Measurements from ENCODE around the gene BSND. TPM values are rescaled to one million over a fixed set of nuclear protein-coding genes. Genes with fewer than 3 reads are reported as not detected.

Gene BSND
- polyA plus RNA-seq, 1 donor from 2014 or later: not detected

DNA sequence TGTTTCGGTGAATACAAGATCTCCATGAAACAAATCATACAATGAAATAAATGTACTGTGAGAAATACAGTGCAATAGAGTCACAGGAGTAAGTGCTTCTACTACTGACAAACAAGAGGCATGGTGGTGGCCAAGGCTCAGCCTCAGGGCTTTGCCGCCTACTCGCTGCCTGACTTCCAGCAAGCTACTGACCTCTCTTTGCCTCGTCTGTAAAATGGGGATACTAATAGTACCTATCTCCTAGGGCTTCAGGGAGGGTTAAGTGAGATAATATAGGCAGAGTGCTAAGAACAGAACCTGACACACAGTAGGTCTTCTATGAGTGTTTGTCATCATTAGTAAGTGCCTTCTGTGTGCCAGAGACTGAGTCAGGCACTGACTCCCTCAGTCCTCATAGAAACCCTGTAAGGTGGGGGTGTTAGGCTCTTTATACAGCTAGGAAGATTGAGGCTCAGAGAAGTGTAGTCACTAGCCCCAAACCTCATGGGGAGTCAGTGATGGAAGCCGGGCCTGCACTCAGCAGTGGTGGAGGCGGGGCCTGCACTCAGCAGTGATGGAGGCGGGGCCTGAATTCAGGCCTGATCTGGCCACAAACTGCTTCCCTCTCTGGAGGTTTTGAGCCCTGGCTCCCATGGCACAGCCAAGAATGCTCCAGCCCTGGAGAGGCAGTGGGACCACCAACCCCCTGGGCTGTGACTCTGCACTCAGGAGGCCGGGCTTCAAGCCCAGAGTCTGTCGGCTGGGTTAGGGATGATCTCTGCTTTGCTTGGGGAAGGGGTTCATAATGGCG is 6.8 kb downstream of the BSND start:
- H3K9ac ChIP-seq (ENCODE audit: low read length): no peak overlapping the region
- H3K4me2 ChIP-seq (ENCODE audit: low read length): no peak overlapping the region
- no peak for TF ChIP-seq MXI1 (conservative IDR thresholded peaks at IDR 0.05; ENCODE audit: poor library complexity, severe bottlenecking)
- no peak for TF ChIP-seq EP300 (conservative IDR thresholded peaks at IDR 0.05; ENCODE audit: poor library complexity, severe bottlenecking)
- TF ChIP-seq, protein P1, sequence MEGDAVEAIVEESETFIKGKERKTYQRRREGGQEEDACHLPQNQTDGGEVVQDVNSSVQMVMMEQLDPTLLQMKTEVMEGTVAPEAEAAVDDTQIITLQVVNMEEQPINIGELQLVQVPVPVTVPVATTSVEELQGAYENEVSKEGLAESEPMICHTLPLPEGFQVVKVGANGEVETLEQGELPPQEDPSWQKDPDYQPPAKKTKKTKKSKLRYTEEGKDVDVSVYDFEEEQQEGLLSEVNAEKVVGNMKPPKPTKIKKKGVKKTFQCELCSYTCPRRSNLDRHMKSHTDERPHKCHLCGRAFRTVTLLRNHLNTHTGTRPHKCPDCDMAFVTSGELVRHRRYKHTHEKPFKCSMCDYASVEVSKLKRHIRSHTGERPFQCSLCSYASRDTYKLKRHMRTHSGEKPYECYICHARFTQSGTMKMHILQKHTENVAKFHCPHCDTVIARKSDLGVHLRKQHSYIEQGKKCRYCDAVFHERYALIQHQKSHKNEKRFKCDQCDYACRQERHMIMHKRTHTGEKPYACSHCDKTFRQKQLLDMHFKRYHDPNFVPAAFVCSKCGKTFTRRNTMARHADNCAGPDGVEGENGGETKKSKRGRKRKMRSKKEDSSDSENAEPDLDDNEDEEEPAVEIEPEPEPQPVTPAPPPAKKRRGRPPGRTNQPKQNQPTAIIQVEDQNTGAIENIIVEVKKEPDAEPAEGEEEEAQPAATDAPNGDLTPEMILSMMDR (IDR thresholded peaks at IDR 0.05; ENCODE audit: poor library complexity, severe bottlenecking): no peak
- TF ChIP-seq, protein P2, sequence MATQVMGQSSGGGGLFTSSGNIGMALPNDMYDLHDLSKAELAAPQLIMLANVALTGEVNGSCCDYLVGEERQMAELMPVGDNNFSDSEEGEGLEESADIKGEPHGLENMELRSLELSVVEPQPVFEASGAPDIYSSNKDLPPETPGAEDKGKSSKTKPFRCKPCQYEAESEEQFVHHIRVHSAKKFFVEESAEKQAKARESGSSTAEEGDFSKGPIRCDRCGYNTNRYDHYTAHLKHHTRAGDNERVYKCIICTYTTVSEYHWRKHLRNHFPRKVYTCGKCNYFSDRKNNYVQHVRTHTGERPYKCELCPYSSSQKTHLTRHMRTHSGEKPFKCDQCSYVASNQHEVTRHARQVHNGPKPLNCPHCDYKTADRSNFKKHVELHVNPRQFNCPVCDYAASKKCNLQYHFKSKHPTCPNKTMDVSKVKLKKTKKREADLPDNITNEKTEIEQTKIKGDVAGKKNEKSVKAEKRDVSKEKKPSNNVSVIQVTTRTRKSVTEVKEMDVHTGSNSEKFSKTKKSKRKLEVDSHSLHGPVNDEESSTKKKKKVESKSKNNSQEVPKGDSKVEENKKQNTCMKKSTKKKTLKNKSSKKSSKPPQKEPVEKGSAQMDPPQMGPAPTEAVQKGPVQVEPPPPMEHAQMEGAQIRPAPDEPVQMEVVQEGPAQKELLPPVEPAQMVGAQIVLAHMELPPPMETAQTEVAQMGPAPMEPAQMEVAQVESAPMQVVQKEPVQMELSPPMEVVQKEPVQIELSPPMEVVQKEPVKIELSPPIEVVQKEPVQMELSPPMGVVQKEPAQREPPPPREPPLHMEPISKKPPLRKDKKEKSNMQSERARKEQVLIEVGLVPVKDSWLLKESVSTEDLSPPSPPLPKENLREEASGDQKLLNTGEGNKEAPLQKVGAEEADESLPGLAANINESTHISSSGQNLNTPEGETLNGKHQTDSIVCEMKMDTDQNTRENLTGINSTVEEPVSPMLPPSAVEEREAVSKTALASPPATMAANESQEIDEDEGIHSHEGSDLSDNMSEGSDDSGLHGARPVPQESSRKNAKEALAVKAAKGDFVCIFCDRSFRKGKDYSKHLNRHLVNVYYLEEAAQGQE (IDR thresholded peaks at IDR 0.05; ENCODE audit: borderline replicate concordance): no peak
- no peak for TF ChIP-seq RAD21 (conservative IDR thresholded peaks at IDR 0.05)
- no peak for TF ChIP-seq SMC3 (conservative IDR thresholded peaks at IDR 0.05; ENCODE audit: poor library complexity)
- no peak for TF ChIP-seq POLR2AphosphoS5 (IDR thresholded peaks at IDR 0.05)
- no peaks in the 10 kb centered on the region for H3K9me2 ChIP-seq (ENCODE audit: insufficient read depth, low read length)
- H2AFZ ChIP-seq (ENCODE audit: low read depth, low read length): no peak overlapping the region
- no peaks in the 10 kb centered on the region for H3K36me3 ChIP-seq (ENCODE audit: insufficient read depth, low read length)
- H3K27ac ChIP-seq (ENCODE audit: low read length): no peak overlapping the region
- H3K27me3 ChIP-seq (ENCODE audit: insufficient read depth, low read depth, low read length): no peaks in the 10 kb centered on the region
- no peaks in the 10 kb centered on the region for H3F3A ChIP-seq (ENCODE audit: insufficient read depth, low read length, poor library complexity, severe bottlenecking)
- no peaks in the 10 kb centered on the region for H3K9me3 ChIP-seq (ENCODE audit: low read length)
- no peaks in the 10 kb centered on the region for H4K20me1 ChIP-seq (ENCODE audit: insufficient read depth)
- H3K79me2 ChIP-seq (replicated peaks; ENCODE audit: insufficient read depth, low read length): no peaks in the 10 kb centered on the region
- H3K4me3 ChIP-seq (ENCODE audit: low read length): no peak overlapping the region

DNA sequence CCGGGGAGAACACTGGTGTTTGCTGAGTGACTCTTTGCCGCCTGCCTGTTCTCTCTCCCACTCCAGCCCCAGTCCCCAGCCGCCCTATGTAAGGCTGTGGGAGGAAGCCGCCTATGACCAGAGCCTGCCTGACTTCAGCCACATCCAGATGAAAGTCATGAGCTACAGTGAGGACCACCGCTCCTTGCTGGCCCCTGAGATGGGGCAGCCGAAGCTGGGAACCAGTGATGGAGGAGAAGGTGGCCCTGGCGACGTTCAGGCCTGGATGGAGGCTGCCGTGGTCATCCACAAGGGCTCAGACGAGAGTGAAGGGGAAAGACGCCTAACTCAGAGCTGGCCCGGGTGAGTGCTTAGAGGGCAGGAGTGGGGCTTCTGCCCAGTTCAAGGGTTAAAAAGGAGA is 8.2 kb downstream of the BSND start:
- Histone ChIP-seq H3K79me2 (replicated peaks; ENCODE audit: insufficient read depth, low read length) (no peaks in the 10 kb centered on the region), H3K27me3 (ENCODE audit: insufficient read depth, low read depth, low read length) (no peaks in the 10 kb centered on the region), H3K9me3 (ENCODE audit: low read length) (no peaks in the 10 kb centered on the region), H3F3A (ENCODE audit: insufficient read depth, low read length, poor library complexity, severe bottlenecking) (no peaks in the 10 kb centered on the region), H3K27ac (ENCODE audit: low read length) (no peak overlapping the region), H3K4me2 (ENCODE audit: low read length) (no peak overlapping the region), H3K9me2 (ENCODE audit: insufficient read depth, low read length) (no peaks in the 10 kb centered on the region), H3K4me3 (ENCODE audit: low read length) (no peak overlapping the region), H3K9ac (ENCODE audit: low read length) (no peak overlapping the region), H4K20me1 (ENCODE audit: insufficient read depth) (no peaks in the 10 kb centered on the region), H3K36me3 (ENCODE audit: insufficient read depth, low read length) (no peaks in the 10 kb centered on the region), H2AFZ (ENCODE audit: low read depth, low read length) (no peak overlapping the region)
- TF ChIP-seq POLR2AphosphoS5 (IDR thresholded peaks at IDR 0.05) (no peak), TAF1 (IDR thresholded peaks at IDR 0.05; ENCODE audit: low read depth) (no peak), RAD21 (conservative IDR thresholded peaks at IDR 0.05) (no peak), EP300 (conservative IDR thresholded peaks at IDR 0.05; ENCODE audit: poor library complexity, severe bottlenecking) (no peak), SMC3 (conservative IDR thresholded peaks at IDR 0.05; ENCODE audit: poor library complexity) (no peak), MXI1 (conservative IDR thresholded peaks at IDR 0.05; ENCODE audit: poor library complexity, severe bottlenecking) (no peak), EZH2 (IDR thresholded peaks at IDR 0.05; ENCODE audit: borderline replicate concordance, insufficient read depth, low read length, poor library complexity, severe bottlenecking) (no peak)
- TF ChIP-seq, protein P2 (IDR thresholded peaks at IDR 0.05; ENCODE audit: borderline replicate concordance): no peak
- TF ChIP-seq, protein P1 (IDR thresholded peaks at IDR 0.05; ENCODE audit: poor library complexity, severe bottlenecking): no peak

Data from neural cell (in vitro differentiated cells).